ENCODE measurements around the gene SETBP1.

- TF ChIP-seq, protein P1, sequence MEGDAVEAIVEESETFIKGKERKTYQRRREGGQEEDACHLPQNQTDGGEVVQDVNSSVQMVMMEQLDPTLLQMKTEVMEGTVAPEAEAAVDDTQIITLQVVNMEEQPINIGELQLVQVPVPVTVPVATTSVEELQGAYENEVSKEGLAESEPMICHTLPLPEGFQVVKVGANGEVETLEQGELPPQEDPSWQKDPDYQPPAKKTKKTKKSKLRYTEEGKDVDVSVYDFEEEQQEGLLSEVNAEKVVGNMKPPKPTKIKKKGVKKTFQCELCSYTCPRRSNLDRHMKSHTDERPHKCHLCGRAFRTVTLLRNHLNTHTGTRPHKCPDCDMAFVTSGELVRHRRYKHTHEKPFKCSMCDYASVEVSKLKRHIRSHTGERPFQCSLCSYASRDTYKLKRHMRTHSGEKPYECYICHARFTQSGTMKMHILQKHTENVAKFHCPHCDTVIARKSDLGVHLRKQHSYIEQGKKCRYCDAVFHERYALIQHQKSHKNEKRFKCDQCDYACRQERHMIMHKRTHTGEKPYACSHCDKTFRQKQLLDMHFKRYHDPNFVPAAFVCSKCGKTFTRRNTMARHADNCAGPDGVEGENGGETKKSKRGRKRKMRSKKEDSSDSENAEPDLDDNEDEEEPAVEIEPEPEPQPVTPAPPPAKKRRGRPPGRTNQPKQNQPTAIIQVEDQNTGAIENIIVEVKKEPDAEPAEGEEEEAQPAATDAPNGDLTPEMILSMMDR (IDR thresholded peaks at IDR 0.05), result no peak
- TF ChIP-seq POLR2AphosphoS5 (IDR thresholded peaks at IDR 0.05) (no peak), POLR2A (IDR thresholded peaks at IDR 0.05) (no peak), EP300 (IDR thresholded peaks at IDR 0.05) (no peak)
These were observed 278.3 kb downstream of the SETBP1 start for GRCh38 chr18:44959013-44959412.

Measured in stomach (tissue), 4 donors.